ENCODE data around the gene PRRC2B. TPM values are rescaled to one million over a fixed set of nuclear protein-coding genes. Genes with fewer than 3 reads are reported as not detected.

PRRC2B gene
- total RNA-seq, 1 experiment from 2014 or later: 200 TPM

GRCh38 chr9:131432597-131433301 lies 38.9 kb downstream of the PRRC2B start:
- CTCF ChIA-PET: no interaction called here
- POLR2A ChIA-PET: no interaction called here
- intact Hi-C loops (cut with micrococcal nuclease; ENCODE audit: unreplicated experiment) (no loop called here), in situ Hi-C loops (cut with HindIII; ENCODE audit: low pct_unique_long_range_greater_than_20kb, low sequenced_read_pairs) (no loop called here)
- ATAC-seq (no peak), DNase-seq (ENCODE audit: low read depth, low spot score) (no peak)
- H3K4me3 ChIP-seq (ENCODE audit: low read depth in 2 of 2, low read length in 2 of 2): no peak overlapping the region
- no TSS peak for BruUV-seq (replicated peaks)
- no peaks in the 10 kb centered on the region for H3K27me3 ChIP-seq (ENCODE audit: control insufficient read depth, insufficient read depth, low read length)
- no peak overlapping the region for H3K27ac ChIP-seq (ENCODE audit: low read length)
- H3K4me1 ChIP-seq (ENCODE audit: control insufficient read depth, insufficient read depth, low read length): no peaks in the 10 kb centered on the region
- no peaks in the 10 kb centered on the region for H3K9me3 ChIP-seq (ENCODE audit: control insufficient read depth, insufficient read depth, low read depth, low read length)
- H3K36me3 ChIP-seq (ENCODE audit: control insufficient read depth, insufficient read depth, low read length): peaks cover 14% of the 10 kb centered on the region
- TF ChIP-seq CTCF (IDR thresholded peaks at IDR 0.05) (no peak), POLR2AphosphoS5 (IDR thresholded peaks at IDR 0.05; ENCODE audit: low read depth, low read length) (no peak), TCF7L2 (IDR thresholded peaks at IDR 0.05; ENCODE audit: low read depth, low read length) (no peak), SIN3A (IDR thresholded peaks at IDR 0.05; ENCODE audit: borderline replicate concordance, insufficient read depth, low read depth, low read length) (no peak)
- TF ChIP-seq, protein P1, sequence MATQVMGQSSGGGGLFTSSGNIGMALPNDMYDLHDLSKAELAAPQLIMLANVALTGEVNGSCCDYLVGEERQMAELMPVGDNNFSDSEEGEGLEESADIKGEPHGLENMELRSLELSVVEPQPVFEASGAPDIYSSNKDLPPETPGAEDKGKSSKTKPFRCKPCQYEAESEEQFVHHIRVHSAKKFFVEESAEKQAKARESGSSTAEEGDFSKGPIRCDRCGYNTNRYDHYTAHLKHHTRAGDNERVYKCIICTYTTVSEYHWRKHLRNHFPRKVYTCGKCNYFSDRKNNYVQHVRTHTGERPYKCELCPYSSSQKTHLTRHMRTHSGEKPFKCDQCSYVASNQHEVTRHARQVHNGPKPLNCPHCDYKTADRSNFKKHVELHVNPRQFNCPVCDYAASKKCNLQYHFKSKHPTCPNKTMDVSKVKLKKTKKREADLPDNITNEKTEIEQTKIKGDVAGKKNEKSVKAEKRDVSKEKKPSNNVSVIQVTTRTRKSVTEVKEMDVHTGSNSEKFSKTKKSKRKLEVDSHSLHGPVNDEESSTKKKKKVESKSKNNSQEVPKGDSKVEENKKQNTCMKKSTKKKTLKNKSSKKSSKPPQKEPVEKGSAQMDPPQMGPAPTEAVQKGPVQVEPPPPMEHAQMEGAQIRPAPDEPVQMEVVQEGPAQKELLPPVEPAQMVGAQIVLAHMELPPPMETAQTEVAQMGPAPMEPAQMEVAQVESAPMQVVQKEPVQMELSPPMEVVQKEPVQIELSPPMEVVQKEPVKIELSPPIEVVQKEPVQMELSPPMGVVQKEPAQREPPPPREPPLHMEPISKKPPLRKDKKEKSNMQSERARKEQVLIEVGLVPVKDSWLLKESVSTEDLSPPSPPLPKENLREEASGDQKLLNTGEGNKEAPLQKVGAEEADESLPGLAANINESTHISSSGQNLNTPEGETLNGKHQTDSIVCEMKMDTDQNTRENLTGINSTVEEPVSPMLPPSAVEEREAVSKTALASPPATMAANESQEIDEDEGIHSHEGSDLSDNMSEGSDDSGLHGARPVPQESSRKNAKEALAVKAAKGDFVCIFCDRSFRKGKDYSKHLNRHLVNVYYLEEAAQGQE (IDR thresholded peaks at IDR 0.05; ENCODE audit: insufficient read depth in 1 of 2, low read depth in 2 of 2, low read length in 1 of 2): no peak

- DNase-seq (ENCODE audit: low read depth, low spot score) (no peak), ATAC-seq (no peak)
- Histone ChIP-seq H3K4me1 (ENCODE audit: control insufficient read depth, insufficient read depth, low read length) (no peaks in the 10 kb centered on the region), H3K27me3 (ENCODE audit: control insufficient read depth, insufficient read depth, low read length) (no peaks in the 10 kb centered on the region), H3K36me3 (ENCODE audit: control insufficient read depth, insufficient read depth, low read length) (peaks cover 14% of the 10 kb centered on the region), H3K9me3 (ENCODE audit: control insufficient read depth, insufficient read depth, low read depth, low read length) (no peaks in the 10 kb centered on the region), H3K4me3 (ENCODE audit: low read depth in 2 of 2, low read length in 2 of 2) (no peak overlapping the region), H3K27ac (ENCODE audit: low read length) (no peak overlapping the region)
- BruUV-seq (replicated peaks): no TSS peak
- ChIA-PET POLR2A (no interaction called here), CTCF (no interaction called here)
- TF ChIP-seq POLR2AphosphoS5 (IDR thresholded peaks at IDR 0.05; ENCODE audit: low read depth, low read length) (no peak), TCF7L2 (IDR thresholded peaks at IDR 0.05; ENCODE audit: low read depth, low read length) (no peak)
- intact Hi-C loops (cut with micrococcal nuclease; ENCODE audit: unreplicated experiment): no loop called here
- in situ Hi-C loops (cut with HindIII; ENCODE audit: low pct_unique_long_range_greater_than_20kb, low sequenced_read_pairs): no loop called here
Measured at GRCh38 chr9:131433302-131433854, 39.5 kb downstream of the PRRC2B start.

GRCh38 chr9:131434673-131435072 lies 40.8 kb downstream of the PRRC2B start:
- CTCF ChIA-PET: no interaction called here
- H3K4me1 ChIP-seq (ENCODE audit: control insufficient read depth, insufficient read depth, low read length): no peaks in the 10 kb centered on the region
- no peaks in the 10 kb centered on the region for H3K9me3 ChIP-seq (ENCODE audit: control insufficient read depth, insufficient read depth, low read depth, low read length)
- DNase-seq (ENCODE audit: low read depth, low spot score): no peak
- no peak overlapping the region for H3K27ac ChIP-seq (ENCODE audit: low read length)
- BruUV-seq (replicated peaks): no TSS peak
- intact Hi-C loops (cut with micrococcal nuclease; ENCODE audit: unreplicated experiment) (no loop called here), in situ Hi-C loops (cut with HindIII; ENCODE audit: low pct_unique_long_range_greater_than_20kb, low sequenced_read_pairs) (no loop called here)
- POLR2A ChIA-PET: no interaction called here
- no peak overlapping the region for H3K4me3 ChIP-seq (ENCODE audit: low read depth in 2 of 2, low read length in 2 of 2)
- no peak for TF ChIP-seq POLR2AphosphoS5 (IDR thresholded peaks at IDR 0.05; ENCODE audit: low read depth, low read length)
- TF ChIP-seq SIN3A (IDR thresholded peaks at IDR 0.05; ENCODE audit: borderline replicate concordance, insufficient read depth, low read depth, low read length): no peak
- TF ChIP-seq TCF7L2 (IDR thresholded peaks at IDR 0.05; ENCODE audit: low read depth, low read length): no peak
- TF ChIP-seq, protein P1 (IDR thresholded peaks at IDR 0.05; ENCODE audit: insufficient read depth in 1 of 2, low read depth in 2 of 2, low read length in 1 of 2): no peak
- TF ChIP-seq CTCF (IDR thresholded peaks at IDR 0.05): no peak
- H3K27me3 ChIP-seq (ENCODE audit: control insufficient read depth, insufficient read depth, low read length): no peaks in the 10 kb centered on the region
- ATAC-seq: no peak
- H3K36me3 ChIP-seq (ENCODE audit: control insufficient read depth, insufficient read depth, low read length): peaks cover 14% of the 10 kb centered on the region

All from Panc1 (cell line).